ENCODE data around the gene NPHP1.

GRCh38 chr2:110153416-110153815 is 51.4 kb downstream of the NPHP1 start:
- TF ChIP-seq CTCF (conservative IDR thresholded peaks at IDR 0.05 in 1 of 2, IDR thresholded peaks at IDR 0.05 in 1 of 2; ENCODE audit: extremely low read depth in 1 of 2, insufficient read depth in 1 of 2, low read depth in 1 of 2, low read length in 2 of 2) = no peak
- no peak for TF ChIP-seq EZH2 (IDR thresholded peaks at IDR 0.05; ENCODE audit: borderline replicate concordance, low read length)
